GM12878 (cell line): ENCODE data around the gene KIDINS220. TPM values are rescaled to one million over a fixed set of nuclear protein-coding genes. Genes with fewer than 3 reads are reported as not detected.

Experiments
- BACH1 ChIP-seq: fragments of 450-650 bp; IDR thresholded peaks from 2 replicates; pipeline ENCODE4 v1.6.1; 2017; ENCODE audit warnings: mild to moderate bottlenecking, borderline replicate concordance
- BHLHE40 ChIP-seq, 2 experiments: fragments of 450-650 bp in 1 of 2; IDR thresholded peaks; 2 replicates each; pipeline ENCODE4 v1.6.1; 2011 to 2017; ENCODE audit warnings: low read depth in 2 of 2, borderline replicate concordance in 1 of 2, improper control_type of control experiment in 1 of 2, low read length in 1 of 2, mild to moderate bottlenecking in 1 of 2
- CREB1 ChIP-seq: IDR thresholded peaks from 2 replicates; pipeline ENCODE4 v1.6.1; 2012; ENCODE audit warnings: low read depth, mild to moderate bottlenecking, inconsistent platforms
- EGR1 ChIP-seq, 2 experiments: IDR thresholded peaks; 1 replicate in 1 of 2; 2 replicates in 1 of 2; pipeline ENCODE4 v1.6.1; 2011 to 2012; ENCODE audit warnings: low read depth in 2 of 2, low read length in 2 of 2, borderline replicate concordance in 1 of 2, mild to moderate bottlenecking in 1 of 2, moderate library complexity in 1 of 2
- FOXM1 ChIP-seq: IDR thresholded peaks from 2 replicates; pipeline ENCODE4 v1.6.1; 2012; ENCODE audit warnings: low read depth, mild to moderate bottlenecking, inconsistent platforms, low read length, moderate library complexity
- IKZF1 ChIP-seq: fragments of 450-650 bp; conservative IDR thresholded peaks from 2 replicates; pipeline ENCODE4 v1.6.1; 2017; ENCODE audit warnings: antibody characterized with exemption, mild to moderate bottlenecking
- JUNB ChIP-seq: IDR thresholded peaks from 2 replicates; pipeline ENCODE4 v1.6.1; 2016; ENCODE audit warnings: antibody characterized with exemption, mild to moderate bottlenecking
- KAT2A ChIP-seq: conservative IDR thresholded peaks from 2 replicates; pipeline ENCODE4 v1.6.1; 2011; ENCODE audit warnings: low read depth, low read length; ENCODE audit not compliant: control insufficient read depth
- LARP7 ChIP-seq: fragments of 450-650 bp; IDR thresholded peaks from 2 replicates; pipeline ENCODE4 v1.6.1; 2017; ENCODE audit warnings: mild to moderate bottlenecking
- MEF2B ChIP-seq: fragments of 450-650 bp; IDR thresholded peaks from 2 replicates; pipeline ENCODE4 v1.6.1; 2018; ENCODE audit warnings: mild to moderate bottlenecking, moderate library complexity; ENCODE audit not compliant: partially characterized antibody, poor library complexity, severe bottlenecking
- MXI1 ChIP-seq: fragments of 150-350 bp; IDR thresholded peaks from 2 replicates; pipeline ENCODE4 v1.6.1; 2011; ENCODE audit warnings: low read depth, mild to moderate bottlenecking, inconsistent platforms, low read length, improper control_type of control experiment
- MYB ChIP-seq: fragments of 150-350 bp; IDR thresholded peaks from 2 replicates; pipeline ENCODE4 v1.6.1; 2014; ENCODE audit warnings: mild to moderate bottlenecking, low read depth, low read length, borderline replicate concordance
- POLR2A ChIP-seq: IDR thresholded peaks from 2 replicates; pipeline ENCODE4 v1.6.1; 2011; ENCODE audit warnings: low read depth, mild to moderate bottlenecking, low read length
- POU2F2 ChIP-seq: IDR thresholded peaks from 3 replicates; pipeline ENCODE4 v1.6.1; 2011; ENCODE audit warnings: low read depth, mild to moderate bottlenecking, low read length, borderline replicate concordance
- RCOR1 ChIP-seq: conservative IDR thresholded peaks from 2 replicates; pipeline ENCODE4 v1.6.1; 2012; ENCODE audit warnings: low read depth, low read length, improper control_type of control experiment
- RUNX3 ChIP-seq: IDR thresholded peaks from 2 replicates; pipeline ENCODE4 v1.6.1; 2012; ENCODE audit warnings: low read length, inconsistent platforms
- SP1 ChIP-seq: IDR thresholded peaks from one replicate; pipeline ENCODE4 v1.6.1; 2011; ENCODE audit warnings: low read depth, low read length
- SPI1 ChIP-seq: IDR thresholded peaks from 2 replicates; pipeline ENCODE4 v1.6.1; 2011; ENCODE audit warnings: low read depth, mild to moderate bottlenecking, low read length, moderate library complexity, borderline replicate concordance; ENCODE audit not compliant: insufficient read depth
- SREBF2 ChIP-seq: IDR thresholded peaks from 2 replicates; pipeline ENCODE4 v1.6.1; 2012; ENCODE audit warnings: mild to moderate bottlenecking, low read length
- SRF ChIP-seq, 2 experiments: IDR thresholded peaks; 2 replicates each; pipeline ENCODE4 v1.6.1; 2011; ENCODE audit warnings: low read depth in 2 of 2, low read length in 2 of 2, mild to moderate bottlenecking in 1 of 2, moderate library complexity in 1 of 2
- STAT1 ChIP-seq: fragments of 450-650 bp; conservative IDR thresholded peaks from 2 replicates; pipeline ENCODE4 v1.6.1; 2014; ENCODE audit warnings: antibody characterized with exemption, mild to moderate bottlenecking
- TAF1 ChIP-seq: IDR thresholded peaks from 2 replicates; pipeline ENCODE4 v1.6.1; 2011; ENCODE audit warnings: mild to moderate bottlenecking, low read depth, low read length, borderline replicate concordance
- YY1 ChIP-seq: IDR thresholded peaks from 2 replicates; pipeline ENCODE4 v1.6.1; 2011; ENCODE audit warnings: low read depth, mild to moderate bottlenecking, low read length
- ZSCAN29 ChIP-seq: fragments of 450-650 bp; IDR thresholded peaks from 2 replicates; pipeline ENCODE4 v1.6.1; 2017; ENCODE audit warnings: mild to moderate bottlenecking, moderate library complexity
- polyA plus RNA-seq, 11 experiments: library from polyadenylated mRNA; depleted of rRNA in 4 of 11; unstranded in 6 of 11; stranded (reverse) in 5 of 11; fragments of >200 nt; fragmentation: Nextera tagmentation in 4 of 11; fragmentation: Illumina TruSeq in 1 of 11; extraction: Ambion mirVana in 4 of 11; extraction: Trizol in 1 of 11; gene quantifications; 1 replicate in 1 of 11; 2 replicates in 10 of 11; pipeline versions ENCODE4 v1.2.1 to v1.2.3, GENCODE V29; 2011 to 2016; ENCODE audit warnings: inconsistent platforms in 2 of 11, missing spikeins in 2 of 11, low read depth in 1 of 11
- total RNA-seq, 4 experiments: library from RNA; depleted of rRNA in 3 of 4; stranded (reverse); fragments of >200 nt in 3 of 4; fragmentation: Illumina TruSeq in 1 of 4; extraction: Trizol in 1 of 4; gene quantifications; 2 replicates each; pipeline versions ENCODE4 v1.2.1 to v1.2.3, GENCODE V29; 2013 to 2021
- TF ChIP-seq, protein P1 (sequence below): fragments of 450-650 bp; IDR thresholded peaks from 2 replicates; pipeline ENCODE4 v1.6.1; 2017; ENCODE audit warnings: antibody characterized with exemption, mild to moderate bottlenecking, moderate library complexity
- TF ChIP-seq, protein P2 (sequence below): IDR thresholded peaks from 2 replicates; pipeline ENCODE4 v1.6.1; 2012; ENCODE audit warnings: low read depth, low read length, improper control_type of control experiment
- TF ChIP-seq, protein P3 (sequence below): IDR thresholded peaks from 2 replicates; pipeline ENCODE4 v1.6.1; 2011; ENCODE audit warnings: low read depth, mild to moderate bottlenecking, low read length, moderate library complexity, borderline replicate concordance; ENCODE audit errors: extremely low read depth

KIDINS220 gene
- total and polyA plus RNA-seq, 10 of the 15 experiments (the other 5 are each of a cell fraction or from before 2014, with no cell fraction given) = 6.0 to 31.2 (median 16.0) TPM

- TF ChIP-seq, protein P1, sequence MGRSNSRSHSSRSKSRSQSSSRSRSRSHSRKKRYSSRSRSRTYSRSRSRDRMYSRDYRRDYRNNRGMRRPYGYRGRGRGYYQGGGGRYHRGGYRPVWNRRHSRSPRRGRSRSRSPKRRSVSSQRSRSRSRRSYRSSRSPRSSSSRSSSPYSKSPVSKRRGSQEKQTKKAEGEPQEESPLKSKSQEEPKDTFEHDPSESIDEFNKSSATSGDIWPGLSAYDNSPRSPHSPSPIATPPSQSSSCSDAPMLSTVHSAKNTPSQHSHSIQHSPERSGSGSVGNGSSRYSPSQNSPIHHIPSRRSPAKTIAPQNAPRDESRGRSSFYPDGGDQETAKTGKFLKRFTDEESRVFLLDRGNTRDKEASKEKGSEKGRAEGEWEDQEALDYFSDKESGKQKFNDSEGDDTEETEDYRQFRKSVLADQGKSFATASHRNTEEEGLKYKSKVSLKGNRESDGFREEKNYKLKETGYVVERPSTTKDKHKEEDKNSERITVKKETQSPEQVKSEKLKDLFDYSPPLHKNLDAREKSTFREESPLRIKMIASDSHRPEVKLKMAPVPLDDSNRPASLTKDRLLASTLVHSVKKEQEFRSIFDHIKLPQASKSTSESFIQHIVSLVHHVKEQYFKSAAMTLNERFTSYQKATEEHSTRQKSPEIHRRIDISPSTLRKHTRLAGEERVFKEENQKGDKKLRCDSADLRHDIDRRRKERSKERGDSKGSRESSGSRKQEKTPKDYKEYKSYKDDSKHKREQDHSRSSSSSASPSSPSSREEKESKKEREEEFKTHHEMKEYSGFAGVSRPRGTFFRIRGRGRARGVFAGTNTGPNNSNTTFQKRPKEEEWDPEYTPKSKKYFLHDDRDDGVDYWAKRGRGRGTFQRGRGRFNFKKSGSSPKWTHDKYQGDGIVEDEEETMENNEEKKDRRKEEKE = no peak
- TF ChIP-seq SREBF2 = no peak
- TF ChIP-seq IKZF1 = 0 out of 2 replicates have a peak, but pooled peaks have one; percentile 18
- TF ChIP-seq MXI1 = 0 out of 2 replicates have a peak, but pooled peaks have one; percentile 42
- TF ChIP-seq SP1 = peak; percentile 59
- TF ChIP-seq POLR2A = peak; percentile 98
- no peak for TF ChIP-seq MEF2B
- TF ChIP-seq CREB1 = peak; percentile 21; the same call in 1 of the 2 replicates
- peak; percentile 29; the same call in 1 of the 2 replicates for TF ChIP-seq RUNX3
- no peak for TF ChIP-seq KAT2A
- no peak for TF ChIP-seq MYB
- TF ChIP-seq, protein P2, sequence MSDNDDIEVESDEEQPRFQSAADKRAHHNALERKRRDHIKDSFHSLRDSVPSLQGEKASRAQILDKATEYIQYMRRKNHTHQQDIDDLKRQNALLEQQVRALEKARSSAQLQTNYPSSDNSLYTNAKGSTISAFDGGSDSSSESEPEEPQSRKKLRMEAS = peak; percentile 70; the same call in 1 of the 2 replicates
- peak in 1 of 2 experiments; percentile 23; a peak in 1 of 3 replicates for TF ChIP-seq EGR1 (IDR thresholded peaks at IDR 0.05; ENCODE audit: borderline replicate concordance in 1 of 2, low read depth in 2 of 2, low read length in 2 of 2)
- TF ChIP-seq SPI1 = no peak
- TF ChIP-seq, protein P3, sequence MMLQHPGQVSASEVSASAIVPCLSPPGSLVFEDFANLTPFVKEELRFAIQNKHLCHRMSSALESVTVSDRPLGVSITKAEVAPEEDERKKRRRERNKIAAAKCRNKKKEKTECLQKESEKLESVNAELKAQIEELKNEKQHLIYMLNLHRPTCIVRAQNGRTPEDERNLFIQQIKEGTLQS = peak; percentile 60; the same call in 1 of the 2 replicates
- TF ChIP-seq RCOR1 = no peak
- peak; percentile 93 for TF ChIP-seq TAF1
- TF ChIP-seq FOXM1 = no peak
- no peak; the same call in 1 of the 2 replicates for TF ChIP-seq LARP7
- no peak for TF ChIP-seq SRF (IDR thresholded peaks at IDR 0.05; ENCODE audit: low read depth in 2 of 2, low read length in 2 of 2)
- no peak; the same call in 1 of the 2 replicates for TF ChIP-seq BACH1
- peak; percentile 58; the same call in 1 of the 3 replicates for TF ChIP-seq POU2F2
- no peak for TF ChIP-seq STAT1
- TF ChIP-seq BHLHE40 (IDR thresholded peaks at IDR 0.05; ENCODE audit: borderline replicate concordance in 1 of 2, low read depth in 2 of 2, low read length in 1 of 2) = peak; percentile 80 to 91
- no peak for TF ChIP-seq JUNB
- TF ChIP-seq ZSCAN29 = no peak
- TF ChIP-seq YY1 = peak; percentile 97
Observed at GRCh38 chr2:8836971-8837794, at the start of gene KIDINS220 (continued).
